HUES6 (cell line): ENCODE measurements around the gene MEIOSIN.

Experiments
- H3K27ac ChIP-seq: 2 replicates; pipeline ENCODE4 v1.7.0; 2013; ENCODE audit warnings: low read depth, mild to moderate bottlenecking, low read length, inconsistent platforms
- H3K27me3 ChIP-seq: 2 replicates; pipeline ENCODE4 v1.6.1; 2013; ENCODE audit warnings: low read length; ENCODE audit not compliant: control insufficient read depth, insufficient read depth
- H3K36me3 ChIP-seq: 2 replicates; pipeline ENCODE4 v1.6.1; 2013; ENCODE audit warnings: low read length; ENCODE audit not compliant: control insufficient read depth, insufficient read depth
- H3K4me1 ChIP-seq: 2 replicates; pipeline ENCODE4 v1.6.1; 2013; ENCODE audit warnings: low read length; ENCODE audit not compliant: control insufficient read depth, insufficient read depth
- H3K4me3 ChIP-seq: 2 replicates; pipeline ENCODE4 v1.5.1; 2013; ENCODE audit warnings: low read depth, low read length
- H3K9ac ChIP-seq: one replicate; pipeline ENCODE4 v1.6.1; 2013; ENCODE audit warnings: mild to moderate bottlenecking, low read length
- H3K9me3 ChIP-seq: 2 replicates; pipeline ENCODE4 v1.6.1; 2013; ENCODE audit warnings: low read depth, low read length; ENCODE audit not compliant: control insufficient read depth, insufficient read depth

Gene MEIOSIN

DNA sequence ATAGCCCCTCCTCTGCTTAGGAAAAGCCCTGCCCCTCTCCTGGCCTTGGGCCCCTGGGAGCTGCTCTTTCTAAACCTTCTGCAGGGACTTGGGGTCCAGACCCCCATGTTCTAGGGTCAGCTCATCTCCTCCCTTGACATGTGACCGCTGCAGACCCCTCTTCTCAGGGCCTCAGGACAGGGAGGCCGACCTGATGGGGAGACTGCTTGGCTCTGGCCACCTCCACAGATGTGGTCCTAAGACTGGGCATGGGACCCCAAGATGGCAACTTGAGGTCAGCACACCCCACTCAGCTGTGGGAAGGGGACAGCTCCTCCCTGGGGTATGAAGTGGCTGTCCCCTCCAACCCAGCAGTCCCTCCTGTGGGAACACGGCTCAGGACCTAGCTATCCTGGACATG lies 39.7 kb downstream of the MEIOSIN start:
- Histone ChIP-seq H3K27me3 (no peaks in the 10 kb centered on the region), H3K4me1 (peaks cover 7% of the 10 kb centered on the region; the same call in 1 of the 2 replicates), H3K4me3 (no peak overlapping the region), H3K27ac (no peak overlapping the region), H3K36me3 (peaks cover 25% of the 10 kb centered on the region), H3K9me3 (no peaks in the 10 kb centered on the region), H3K9ac (no peak overlapping the region)

DNA sequence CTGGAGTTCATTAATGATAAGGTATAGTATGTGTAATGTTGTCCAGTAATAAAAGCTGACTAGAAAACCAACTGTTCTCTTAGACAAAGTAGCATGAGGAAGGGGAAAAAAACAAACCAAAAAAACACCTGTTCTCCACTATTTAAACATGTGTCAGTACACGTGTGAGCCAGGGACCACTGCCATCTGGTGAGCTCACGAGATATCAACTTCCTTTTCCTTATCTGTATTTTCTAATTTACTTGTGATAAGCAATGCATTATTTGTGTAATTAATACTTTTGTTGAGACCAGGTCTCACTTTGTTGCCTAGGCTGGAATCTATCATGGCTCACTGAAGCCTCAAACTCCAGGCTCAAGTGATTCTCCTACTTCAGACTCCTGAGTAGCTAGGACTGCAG lies 40.1 kb downstream of the MEIOSIN start:
- no peak overlapping the region for H3K9ac ChIP-seq
- peaks cover 27% of the 10 kb centered on the region for H3K36me3 ChIP-seq
- H3K9me3 ChIP-seq: no peaks in the 10 kb centered on the region
- H3K4me1 ChIP-seq: peaks cover 7% of the 10 kb centered on the region; the same call in 1 of the 2 replicates
- no peaks in the 10 kb centered on the region for H3K27me3 ChIP-seq
- no peak overlapping the region for H3K4me3 ChIP-seq
- H3K27ac ChIP-seq: no peak overlapping the region

DNA sequence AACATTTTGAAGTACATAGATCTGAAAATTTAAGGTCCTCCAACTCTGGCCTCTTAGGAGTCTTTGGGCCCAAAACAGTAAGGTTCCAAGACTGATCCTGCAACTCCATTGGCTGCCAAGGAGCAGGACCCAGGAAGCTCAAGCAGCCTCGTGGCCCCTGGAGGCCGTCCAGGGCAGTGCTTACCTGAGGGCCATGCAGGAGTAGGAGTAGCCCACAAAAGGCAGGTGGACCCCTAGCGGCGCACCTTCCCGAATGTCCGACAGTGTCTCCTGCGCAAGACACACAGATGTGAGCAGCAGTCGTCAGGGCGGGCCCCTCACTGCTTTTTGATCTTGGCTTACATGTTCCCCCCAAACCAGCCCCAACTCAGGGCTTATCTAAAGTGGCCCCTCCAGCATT lies 41.5 kb downstream of the MEIOSIN start:
- Histone ChIP-seq H3K9me3 (no peaks in the 10 kb centered on the region), H3K9ac (no peak overlapping the region), H3K4me3 (no peak overlapping the region), H3K27ac (no peak overlapping the region), H3K36me3 (peaks cover 27% of the 10 kb centered on the region), H3K27me3 (peaks cover 2% of the 10 kb centered on the region), H3K4me1 (peaks cover 8% of the 10 kb centered on the region)

DNA sequence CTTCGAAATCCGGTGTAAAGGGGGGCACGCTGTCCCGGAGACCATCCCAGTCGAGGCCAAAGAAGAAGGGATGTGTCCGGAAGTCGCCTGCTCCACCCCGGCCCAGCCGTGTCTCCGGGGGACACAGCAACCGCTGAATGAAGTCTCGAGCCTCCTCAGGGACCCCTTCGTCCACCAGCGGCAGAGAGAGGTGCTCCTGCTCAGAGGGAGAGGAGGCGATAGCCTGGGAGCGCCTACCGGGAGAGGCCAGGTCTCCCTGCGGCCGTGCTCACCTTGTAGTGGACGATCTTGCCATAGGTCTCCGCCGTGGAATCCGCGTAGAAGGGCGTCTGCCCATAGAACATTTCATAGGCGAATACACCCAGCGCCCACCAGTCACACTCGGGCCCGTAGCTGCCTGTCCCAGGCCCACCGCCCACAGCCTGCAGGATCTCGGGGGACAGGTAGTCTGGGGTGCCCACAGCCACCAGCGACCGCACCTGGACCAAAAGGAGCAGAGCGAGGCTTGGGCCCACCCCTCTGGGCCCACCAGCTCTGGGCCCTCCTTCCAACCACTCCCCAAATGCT lies 44.2 kb downstream of the MEIOSIN start:
- Histone ChIP-seq H3K27me3 (peaks cover 14% of the 10 kb centered on the region), H3K9me3 (no peaks in the 10 kb centered on the region), H3K9ac (no peak overlapping the region), H3K36me3 (peaks cover 23% of the 10 kb centered on the region), H3K27ac (no peak overlapping the region), H3K4me1 (peaks cover 20% of the 10 kb centered on the region), H3K4me3 (no peak overlapping the region)

DNA sequence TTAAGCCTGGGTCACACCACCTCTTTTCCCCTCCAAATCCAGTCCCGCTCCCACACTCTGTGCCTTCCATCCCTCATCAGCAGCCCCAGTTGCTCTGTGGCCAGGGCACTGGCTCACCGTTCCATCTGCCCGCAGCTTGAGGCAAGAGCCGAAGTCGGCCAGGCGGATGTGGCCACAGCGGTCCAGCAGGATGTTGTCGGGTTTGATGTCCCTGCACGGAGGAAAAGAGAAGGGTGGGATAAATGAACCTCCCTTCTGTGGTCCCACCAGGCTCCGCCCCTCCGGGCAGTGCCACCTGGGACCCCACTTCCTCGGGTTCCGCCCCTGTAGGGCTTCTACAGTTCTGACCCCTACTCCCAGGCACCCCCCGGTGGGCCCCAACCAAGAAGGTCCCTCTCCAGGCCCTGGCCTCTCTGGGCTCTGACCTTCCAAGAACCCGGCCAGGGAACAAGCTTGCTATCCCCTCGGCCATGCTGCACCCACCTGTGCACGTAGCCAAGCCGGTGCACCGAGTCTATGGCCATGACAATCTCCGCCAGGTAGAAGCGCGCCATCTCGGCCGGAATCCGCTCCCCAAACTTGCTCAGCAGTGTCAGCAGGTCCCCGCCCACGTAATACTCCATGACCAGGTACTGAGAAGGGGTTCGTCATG lies 44.9 kb downstream of the MEIOSIN start:
- no peak overlapping the region for H3K27ac ChIP-seq
- peaks cover 14% of the 10 kb centered on the region for H3K27me3 ChIP-seq
- H3K36me3 ChIP-seq: peaks cover 21% of the 10 kb centered on the region
- no peak overlapping the region for H3K9ac ChIP-seq
- peaks cover 25% of the 10 kb centered on the region for H3K4me1 ChIP-seq
- no peak overlapping the region for H3K4me3 ChIP-seq
- no peaks in the 10 kb centered on the region for H3K9me3 ChIP-seq

DNA sequence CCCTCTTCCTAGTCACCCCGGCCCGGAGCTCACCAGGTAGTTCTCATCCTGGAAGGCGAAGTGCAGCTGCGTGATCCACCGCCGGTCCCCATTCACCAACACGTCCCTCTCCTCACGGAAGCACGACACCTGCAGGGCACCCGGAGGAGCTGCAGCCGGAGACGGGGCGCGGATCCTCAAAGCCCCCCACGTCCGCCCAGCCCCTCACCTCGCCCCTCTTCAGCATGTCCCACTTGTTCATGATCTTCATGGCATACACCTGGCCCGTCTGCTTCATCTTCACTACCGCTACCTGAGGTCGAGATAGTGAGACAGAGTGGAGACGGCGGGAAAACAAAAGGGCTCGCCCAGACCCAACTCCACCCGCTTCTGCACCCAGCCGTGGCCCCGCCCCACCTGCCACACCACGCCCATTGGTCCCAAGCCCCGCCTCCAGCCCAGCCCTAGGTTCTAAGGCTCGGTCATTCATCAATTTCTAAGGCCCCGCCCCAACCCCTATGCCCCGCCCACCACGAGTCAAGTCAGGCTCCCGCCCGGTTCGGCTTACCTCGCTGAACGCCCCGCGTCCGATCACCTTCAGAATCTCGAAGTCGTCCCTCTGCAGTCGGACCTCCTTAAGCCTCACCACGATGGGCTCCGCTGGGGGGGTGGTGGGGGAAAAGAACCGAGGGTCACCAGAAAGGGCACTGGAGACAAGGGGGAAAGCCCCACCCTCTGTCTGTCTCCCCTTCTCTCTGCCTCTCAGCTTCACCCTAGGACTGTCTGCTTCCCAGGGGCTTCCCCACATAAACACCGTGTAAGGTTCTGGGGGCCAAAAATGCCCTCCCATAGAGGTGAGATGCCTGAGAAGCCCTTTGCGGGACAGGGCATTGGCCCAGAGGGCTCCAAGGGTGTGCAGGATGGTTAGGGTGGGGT lies 46.2 kb downstream of the MEIOSIN start:
- H3K9me3 ChIP-seq: no peaks in the 10 kb centered on the region
- no peak overlapping the region for H3K27ac ChIP-seq
- H3K4me1 ChIP-seq: peaks cover 31% of the 10 kb centered on the region
- H3K27me3 ChIP-seq: peaks cover 14% of the 10 kb centered on the region
- H3K4me3 ChIP-seq: peak overlapping the region; percentile 65
- H3K9ac ChIP-seq: peak overlapping the region; percentile 50
- peaks cover 17% of the 10 kb centered on the region for H3K36me3 ChIP-seq

DNA sequence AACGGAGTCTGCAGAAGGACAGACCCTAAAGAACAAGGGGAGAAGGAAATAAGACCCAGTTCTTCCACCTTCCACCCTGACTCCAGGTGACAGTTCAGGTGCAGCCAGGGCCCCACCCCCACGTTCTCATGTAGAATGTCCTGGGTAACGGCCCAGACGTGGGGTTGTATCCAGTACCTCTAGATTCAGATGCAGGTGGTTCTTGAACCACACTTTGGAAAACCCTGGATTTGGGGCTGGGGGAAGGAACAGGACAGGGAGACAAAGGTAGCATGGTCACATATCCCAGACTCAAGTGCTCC lies 46.9 kb downstream of the MEIOSIN start:
- Histone ChIP-seq H3K9ac (no peak overlapping the region), H3K27me3 (peaks cover 14% of the 10 kb centered on the region), H3K4me1 (peaks cover 31% of the 10 kb centered on the region), H3K27ac (no peak overlapping the region), H3K4me3 (peak overlapping the region; percentile 50), H3K9me3 (no peaks in the 10 kb centered on the region), H3K36me3 (peaks cover 23% of the 10 kb centered on the region)

DNA sequence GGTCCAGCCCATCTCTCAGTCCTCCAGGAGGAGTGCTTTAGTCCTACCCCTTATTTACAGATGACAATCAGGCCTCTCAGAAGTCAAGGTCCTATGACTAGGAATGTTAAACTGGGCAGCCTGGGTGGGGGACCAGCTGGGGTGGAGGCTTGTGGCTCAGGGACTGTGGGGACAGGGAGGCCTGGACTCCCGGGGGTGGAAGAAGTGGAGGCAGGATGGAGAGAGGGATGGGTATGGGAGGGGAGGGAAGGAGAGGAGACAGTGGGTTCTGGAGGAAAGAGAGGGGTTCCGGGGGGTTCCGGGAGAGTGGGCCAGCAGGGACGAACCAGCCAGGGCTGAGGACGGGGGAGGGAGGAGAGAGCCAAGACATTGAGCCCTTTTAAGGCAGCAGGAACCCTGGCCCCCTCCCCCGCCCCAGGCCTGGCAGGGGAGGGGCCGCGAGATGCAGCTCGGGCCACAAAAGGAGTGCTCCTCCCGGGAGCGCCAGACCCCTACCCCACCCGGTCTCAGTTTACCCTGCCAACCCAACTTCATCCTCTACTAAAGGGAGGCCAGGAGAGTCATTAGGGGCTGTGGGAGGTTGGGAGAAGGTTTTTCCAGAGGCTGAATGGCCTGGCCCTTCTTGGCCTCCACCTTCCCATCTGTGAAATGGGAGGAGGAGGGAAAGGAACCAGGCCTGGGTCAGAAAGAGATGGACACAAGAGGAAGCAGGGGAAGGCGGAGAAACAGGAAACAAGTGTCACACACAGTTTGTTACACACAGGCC lies 47.4 kb downstream of the MEIOSIN start:
- Histone ChIP-seq H3K27me3 (peaks cover 14% of the 10 kb centered on the region), H3K36me3 (peaks cover 28% of the 10 kb centered on the region), H3K9me3 (no peaks in the 10 kb centered on the region), H3K4me1 (peaks cover 31% of the 10 kb centered on the region), H3K4me3 (no peak overlapping the region), H3K9ac (no peak overlapping the region), H3K27ac (no peak overlapping the region)

DNA sequence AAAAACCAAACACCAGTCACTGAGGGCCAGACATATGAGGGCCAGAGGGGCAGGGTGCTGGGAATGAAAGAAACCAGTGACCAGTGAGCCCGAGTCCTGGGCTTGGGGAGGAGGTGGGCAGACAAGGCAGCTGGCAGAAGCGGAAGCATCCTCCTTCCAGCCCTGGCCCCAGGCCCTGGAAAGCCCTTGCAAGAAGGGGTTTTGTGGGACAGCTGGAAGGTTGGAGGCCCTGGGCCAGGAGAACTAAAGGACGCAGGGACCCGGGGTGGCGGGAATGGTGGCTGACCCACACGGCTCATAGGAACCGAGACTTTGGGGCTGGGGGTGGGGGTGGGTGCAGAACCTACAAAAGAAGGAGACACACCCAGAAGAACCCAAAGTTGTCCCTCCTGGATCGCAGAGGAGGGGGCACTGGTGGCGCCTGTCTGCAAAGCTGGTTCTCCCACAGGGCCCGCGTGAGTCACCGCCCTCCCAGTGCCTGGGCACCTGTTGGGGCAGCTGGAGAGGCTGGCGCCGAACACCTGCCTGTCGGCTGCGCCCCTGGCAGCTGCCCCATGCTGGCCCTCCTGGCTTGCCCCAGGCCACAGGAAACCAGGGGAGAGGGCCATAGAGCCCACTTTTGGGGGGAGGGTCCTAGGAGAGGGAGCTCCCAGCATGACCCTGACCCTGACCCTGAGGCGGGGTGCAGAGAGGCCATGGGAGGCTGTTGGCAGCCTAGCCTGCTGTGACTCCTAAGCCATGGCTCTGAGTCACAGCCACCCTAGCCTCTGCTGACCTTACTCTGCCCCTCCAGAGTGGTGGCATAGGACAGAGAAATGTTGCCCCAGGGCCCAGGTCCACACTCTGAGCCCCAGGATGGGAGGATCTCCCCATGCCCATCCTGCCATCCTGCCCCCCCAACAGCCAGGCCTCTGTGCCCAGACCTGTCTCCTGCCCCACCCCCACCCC lies 48.2 kb downstream of the MEIOSIN start:
- peaks cover 36% of the 10 kb centered on the region for H3K36me3 ChIP-seq
- peaks cover 14% of the 10 kb centered on the region for H3K27me3 ChIP-seq
- no peak overlapping the region for H3K4me3 ChIP-seq
- H3K9me3 ChIP-seq: no peaks in the 10 kb centered on the region
- no peak overlapping the region for H3K27ac ChIP-seq
- H3K4me1 ChIP-seq: peaks cover 31% of the 10 kb centered on the region
- H3K9ac ChIP-seq: no peak overlapping the region

DNA sequence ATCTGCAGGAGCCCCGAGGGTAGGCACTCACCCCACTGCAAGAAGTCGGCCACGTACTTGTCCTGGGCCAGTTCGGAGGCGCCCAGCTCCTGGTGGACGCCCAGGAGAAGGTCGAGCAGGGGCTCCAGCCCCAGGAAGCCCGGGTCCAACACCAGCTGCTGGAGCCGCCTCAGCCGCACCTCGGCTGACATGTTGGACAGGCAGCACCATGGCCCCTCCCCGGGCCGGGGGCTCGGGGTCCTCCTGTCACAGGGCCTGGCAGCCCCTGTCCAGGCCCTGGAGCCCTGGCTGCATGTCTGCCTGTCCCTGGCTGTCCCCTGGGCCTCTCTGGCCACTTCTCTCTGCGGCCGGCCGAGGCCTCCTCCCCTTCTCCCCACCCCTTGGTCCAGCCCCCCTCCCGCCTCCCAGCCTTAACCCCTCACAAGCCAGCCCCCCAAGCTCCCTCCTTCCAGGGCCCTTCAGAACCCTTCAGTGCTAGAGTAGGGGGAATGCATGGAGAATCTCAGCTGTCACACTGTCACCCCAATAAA lies 49.0 kb downstream of the MEIOSIN start, which contains the start of gene DMPK:
TSS of gene DMPK (minus strand) at position 329 of the 530 bp plus-strand sequence. CDS start at position 191, 138 bp downstream.
- peaks cover 36% of the 10 kb centered on the region for H3K36me3 ChIP-seq
- peak within 1 kb of the TSS; percentile 29 for H3K9ac ChIP-seq
- peaks cover 14% of the 10 kb centered on the region for H3K27me3 ChIP-seq
- peaks cover 31% of the 10 kb centered on the region for H3K4me1 ChIP-seq
- H3K9me3 ChIP-seq: no peaks in the 10 kb centered on the region
- no peak within 1 kb of the TSS; the same call in 1 of the 2 replicates for H3K4me3 ChIP-seq
- no peak within 1 kb of the TSS; the same call in 1 of the 2 replicates for H3K27ac ChIP-seq
